A549 (cell line): ENCODE results near the gene TBCK.

ENCODE experiments used
- CHD4 ChIP-seq: fragments of 200-600 bp; sonication (generic); IDR thresholded peaks from 2 replicates; pipeline ENCODE4 v1.6.1; 2016; ENCODE audit warnings: antibody characterized with exemption, mild to moderate bottlenecking, borderline replicate concordance
- POLR2A ChIP-seq: IDR thresholded peaks from 2 replicates; pipeline ENCODE4 v1.6.1; 2012; ENCODE audit warnings: mild to moderate bottlenecking, low read length
- RAD21 ChIP-seq, 2 experiments: fragments of >200 bp in 1 of 2; sonication (Bioruptor Twin) in 1 of 2; formaldehyde crosslinking in 1 of 2; IDR thresholded peaks in 1 of 2; conservative IDR thresholded peaks in 1 of 2; 2 replicates in 1 of 2; 3 replicates in 1 of 2; pipeline ENCODE4 v1.6.1; 2012 to 2018; ENCODE audit warnings: inconsistent platforms in 1 of 2
- RCOR1 ChIP-seq: fragments of 150-350 bp; IDR thresholded peaks from 2 replicates; pipeline ENCODE4 v1.6.1; 2014; ENCODE audit warnings: antibody characterized with exemption, low read length, low read depth
- REST ChIP-seq: fragments of 200-600 bp; sonication (generic); IDR thresholded peaks from 2 replicates; pipeline ENCODE4 v1.6.1; 2016; ENCODE audit warnings: antibody characterized with exemption, mild to moderate bottlenecking, moderate library complexity
- TF ChIP-seq, protein P1 (sequence below): fragments of >200 bp; sonication (Bioruptor Twin); formaldehyde crosslinking; IDR thresholded peaks from 3 replicates; pipeline ENCODE4 v1.5.1; 2016
- TF ChIP-seq, protein P2 (sequence below): fragments of 250-450 bp; sonication (Bioruptor Pico); IDR thresholded peaks from 2 replicates; pipeline ENCODE4 v1.5.0; 2021; ENCODE audit warnings: mild to moderate bottlenecking, moderate library complexity, borderline replicate concordance

- TF ChIP-seq RCOR1 (no peak), CHD4 (no peak), REST (no peak), RAD21 (conservative IDR thresholded peaks at IDR 0.05 in 1 of 2, IDR thresholded peaks at IDR 0.05 in 1 of 2) (no peak), POLR2A (no peak)
- TF ChIP-seq, protein P1, sequence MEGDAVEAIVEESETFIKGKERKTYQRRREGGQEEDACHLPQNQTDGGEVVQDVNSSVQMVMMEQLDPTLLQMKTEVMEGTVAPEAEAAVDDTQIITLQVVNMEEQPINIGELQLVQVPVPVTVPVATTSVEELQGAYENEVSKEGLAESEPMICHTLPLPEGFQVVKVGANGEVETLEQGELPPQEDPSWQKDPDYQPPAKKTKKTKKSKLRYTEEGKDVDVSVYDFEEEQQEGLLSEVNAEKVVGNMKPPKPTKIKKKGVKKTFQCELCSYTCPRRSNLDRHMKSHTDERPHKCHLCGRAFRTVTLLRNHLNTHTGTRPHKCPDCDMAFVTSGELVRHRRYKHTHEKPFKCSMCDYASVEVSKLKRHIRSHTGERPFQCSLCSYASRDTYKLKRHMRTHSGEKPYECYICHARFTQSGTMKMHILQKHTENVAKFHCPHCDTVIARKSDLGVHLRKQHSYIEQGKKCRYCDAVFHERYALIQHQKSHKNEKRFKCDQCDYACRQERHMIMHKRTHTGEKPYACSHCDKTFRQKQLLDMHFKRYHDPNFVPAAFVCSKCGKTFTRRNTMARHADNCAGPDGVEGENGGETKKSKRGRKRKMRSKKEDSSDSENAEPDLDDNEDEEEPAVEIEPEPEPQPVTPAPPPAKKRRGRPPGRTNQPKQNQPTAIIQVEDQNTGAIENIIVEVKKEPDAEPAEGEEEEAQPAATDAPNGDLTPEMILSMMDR = no peak
- TF ChIP-seq, protein P2, sequence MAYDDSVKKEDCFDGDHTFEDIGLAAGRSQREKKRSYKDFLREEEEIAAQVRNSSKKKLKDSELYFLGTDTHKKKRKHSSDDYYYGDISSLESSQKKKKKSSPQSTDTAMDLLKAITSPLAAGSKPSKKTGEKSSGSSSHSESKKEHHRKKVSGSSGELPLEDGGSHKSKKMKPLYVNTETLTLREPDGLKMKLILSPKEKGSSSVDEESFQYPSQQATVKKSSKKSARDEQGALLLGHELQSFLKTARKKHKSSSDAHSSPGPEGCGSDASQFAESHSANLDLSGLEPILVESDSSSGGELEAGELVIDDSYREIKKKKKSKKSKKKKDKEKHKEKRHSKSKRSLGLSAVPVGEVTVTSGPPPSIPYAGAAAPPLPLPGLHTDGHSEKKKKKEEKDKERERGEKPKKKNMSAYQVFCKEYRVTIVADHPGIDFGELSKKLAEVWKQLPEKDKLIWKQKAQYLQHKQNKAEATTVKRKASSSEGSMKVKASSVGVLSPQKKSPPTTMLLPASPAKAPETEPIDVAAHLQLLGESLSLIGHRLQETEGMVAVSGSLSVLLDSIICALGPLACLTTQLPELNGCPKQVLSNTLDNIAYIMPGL (CRISPR knock-in tag) = no peak
These were observed 280.8 kb downstream of the TBCK start for GRCh38 chr4:106035204-106035603.
